Thoracic aorta (tissue), 2 donors: ENCODE results near the gene NETO1. TPM values are rescaled to one million over a fixed set of nuclear protein-coding genes. Genes with fewer than 3 reads are reported as not detected.

Experiments
- ATAC-seq: fragments of 150-250 bp; one replicate; pipeline ENCODE4 v1.8.0; 2017; ENCODE audit warnings: low read depth; ENCODE audit not compliant: insufficient number of reproducible peaks, low FRiP score
- DNase-seq: peaks from one replicate; pipeline ENCODE4 v3.0.0-alpha.2; 2020; ENCODE audit warnings: low spot score
- H3K27ac ChIP-seq, 2 donors: fragments of 200-600 bp; sonication (generic); 1 replicate in 1 of 2; 2 replicates in 1 of 2; pipeline ENCODE4 v1.5.1; 2016; ENCODE audit warnings: mild to moderate bottlenecking in 2 of 2, moderate library complexity in 2 of 2
- H3K27me3 ChIP-seq: fragments of 200-600 bp; sonication (generic); replicated peaks from 2 replicates; pipeline ENCODE4 v1.6.0; 2016; ENCODE audit warnings: mild to moderate bottlenecking; ENCODE audit not compliant: insufficient read depth
- H3K36me3 ChIP-seq: fragments of 200-600 bp; sonication (generic); one replicate; pipeline ENCODE4 v1.5.1; 2016
- H3K4me1 ChIP-seq, 2 donors: fragments of 200-600 bp; sonication (generic); 1 replicate in 1 of 2; 2 replicates in 1 of 2; pipeline versions ENCODE4 v1.5.1 to v1.6.0; 2016; ENCODE audit warnings: low read depth in 2 of 2, mild to moderate bottlenecking in 1 of 2; ENCODE audit not compliant: control insufficient read depth in 1 of 2
- H3K4me3 ChIP-seq: fragments of 200-600 bp; sonication (generic); 2 replicates; pipeline ENCODE4 v1.5.1; 2016; ENCODE audit warnings: mild to moderate bottlenecking
- H3K9me3 ChIP-seq: fragments of 200-600 bp; sonication (generic); 2 replicates; pipeline ENCODE4 v1.5.1; 2016
- total RNA-seq, 2 donors: library from RNA; depleted of rRNA; stranded (reverse); fragments of >200 nt; gene quantifications; one replicate each; pipeline versions ENCODE4 v1.1.0 to v1.2.3, GENCODE V29; 2016
- TF ChIP-seq, protein P1 (sequence below): fragments of 200-600 bp; sonication (generic); IDR thresholded peaks from one replicate; pipeline ENCODE4 v1.5.1; 2019; ENCODE audit warnings: antibody characterized with exemption

NETO1 gene
- total RNA-seq, 2 donors from 2014 or later, result 1.2 TPM; not detected in 1

DNA sequence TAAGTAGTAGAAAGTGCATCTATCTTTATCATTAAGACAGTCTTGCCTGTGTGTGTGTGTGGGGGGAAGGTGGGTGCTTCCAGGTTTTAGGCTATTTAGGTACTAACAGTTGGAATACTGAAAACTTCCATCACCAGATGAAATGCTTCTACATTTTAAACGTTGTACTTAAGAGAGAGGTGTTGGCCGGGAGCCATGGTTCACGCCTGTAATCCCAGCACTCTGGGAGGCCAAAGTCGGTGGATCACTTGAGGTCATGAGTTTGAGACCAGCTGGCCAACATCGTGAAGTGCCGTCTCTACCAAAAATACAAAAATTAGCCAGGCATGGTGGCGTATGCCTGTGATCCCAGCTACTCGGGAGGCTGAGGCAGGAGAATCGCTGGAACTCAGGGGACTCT is 4.0 kb downstream of the NETO1 start:
- H3K4me1 ChIP-seq, result no peaks in the 10 kb centered on the region
- H3K36me3 ChIP-seq, result no peaks in the 10 kb centered on the region
- no peak for DNase-seq
- H3K27ac ChIP-seq, result no peak overlapping the region
- no peaks in the 10 kb centered on the region for H3K27me3 ChIP-seq
- no peak for ATAC-seq
- no peak overlapping the region for H3K4me3 ChIP-seq
- TF ChIP-seq, protein P1, sequence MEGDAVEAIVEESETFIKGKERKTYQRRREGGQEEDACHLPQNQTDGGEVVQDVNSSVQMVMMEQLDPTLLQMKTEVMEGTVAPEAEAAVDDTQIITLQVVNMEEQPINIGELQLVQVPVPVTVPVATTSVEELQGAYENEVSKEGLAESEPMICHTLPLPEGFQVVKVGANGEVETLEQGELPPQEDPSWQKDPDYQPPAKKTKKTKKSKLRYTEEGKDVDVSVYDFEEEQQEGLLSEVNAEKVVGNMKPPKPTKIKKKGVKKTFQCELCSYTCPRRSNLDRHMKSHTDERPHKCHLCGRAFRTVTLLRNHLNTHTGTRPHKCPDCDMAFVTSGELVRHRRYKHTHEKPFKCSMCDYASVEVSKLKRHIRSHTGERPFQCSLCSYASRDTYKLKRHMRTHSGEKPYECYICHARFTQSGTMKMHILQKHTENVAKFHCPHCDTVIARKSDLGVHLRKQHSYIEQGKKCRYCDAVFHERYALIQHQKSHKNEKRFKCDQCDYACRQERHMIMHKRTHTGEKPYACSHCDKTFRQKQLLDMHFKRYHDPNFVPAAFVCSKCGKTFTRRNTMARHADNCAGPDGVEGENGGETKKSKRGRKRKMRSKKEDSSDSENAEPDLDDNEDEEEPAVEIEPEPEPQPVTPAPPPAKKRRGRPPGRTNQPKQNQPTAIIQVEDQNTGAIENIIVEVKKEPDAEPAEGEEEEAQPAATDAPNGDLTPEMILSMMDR, result no peak
- H3K9me3 ChIP-seq, result no peaks in the 10 kb centered on the region

DNA sequence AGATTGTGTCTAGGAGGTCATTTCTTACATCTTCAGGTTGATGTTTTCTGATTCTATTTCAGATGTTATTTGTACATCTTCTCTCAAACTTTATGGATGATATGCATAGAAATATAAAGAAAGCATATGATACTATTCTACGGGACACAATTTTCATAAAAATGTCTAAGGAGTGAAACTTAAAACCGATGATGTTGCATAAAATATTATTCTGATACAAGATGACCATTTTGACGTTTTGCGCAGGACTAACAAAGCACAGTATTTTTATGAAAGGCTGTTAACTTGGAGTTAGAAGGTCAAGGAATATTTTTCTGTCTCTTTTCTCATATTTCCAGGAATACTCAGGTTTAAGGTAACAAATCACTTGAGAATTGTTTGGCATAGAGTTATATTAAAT is 8.7 kb downstream of the NETO1 start:
- Histone ChIP-seq H3K27ac (no peak overlapping the region), H3K36me3 (no peaks in the 10 kb centered on the region), H3K4me1 (no peaks in the 10 kb centered on the region), H3K4me3 (no peak overlapping the region), H3K9me3 (no peaks in the 10 kb centered on the region), H3K27me3 (no peaks in the 10 kb centered on the region)
- TF ChIP-seq, protein P1, result no peak
- no peak for ATAC-seq
- DNase-seq, result no peak

DNA sequence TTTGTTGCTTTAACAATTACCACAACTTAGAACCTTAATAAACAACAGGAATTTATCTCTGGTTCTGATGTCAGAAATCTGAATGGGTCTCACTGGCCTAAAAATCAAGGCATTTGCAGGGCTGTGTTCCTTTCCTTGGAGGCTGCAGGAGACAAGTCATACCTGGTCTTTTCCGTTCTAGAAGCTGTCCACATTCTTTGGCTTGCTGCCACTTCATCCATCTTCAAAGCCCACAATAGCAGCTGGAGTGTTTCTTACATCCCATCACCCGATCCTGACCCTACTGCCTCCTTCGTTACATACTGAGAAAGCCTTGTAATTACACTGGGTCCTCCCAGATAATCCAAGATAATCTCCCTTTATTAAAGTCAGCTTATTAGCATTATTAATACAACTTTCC is 18.1 kb downstream of the NETO1 start:
- Histone ChIP-seq H3K27me3 (no peaks in the 10 kb centered on the region), H3K4me1 (no peaks in the 10 kb centered on the region), H3K9me3 (no peaks in the 10 kb centered on the region), H3K27ac (no peak overlapping the region), H3K4me3 (no peak overlapping the region), H3K36me3 (no peaks in the 10 kb centered on the region)
- TF ChIP-seq, protein P1, result no peak
- ATAC-seq (no peak), DNase-seq (no peak)

DNA sequence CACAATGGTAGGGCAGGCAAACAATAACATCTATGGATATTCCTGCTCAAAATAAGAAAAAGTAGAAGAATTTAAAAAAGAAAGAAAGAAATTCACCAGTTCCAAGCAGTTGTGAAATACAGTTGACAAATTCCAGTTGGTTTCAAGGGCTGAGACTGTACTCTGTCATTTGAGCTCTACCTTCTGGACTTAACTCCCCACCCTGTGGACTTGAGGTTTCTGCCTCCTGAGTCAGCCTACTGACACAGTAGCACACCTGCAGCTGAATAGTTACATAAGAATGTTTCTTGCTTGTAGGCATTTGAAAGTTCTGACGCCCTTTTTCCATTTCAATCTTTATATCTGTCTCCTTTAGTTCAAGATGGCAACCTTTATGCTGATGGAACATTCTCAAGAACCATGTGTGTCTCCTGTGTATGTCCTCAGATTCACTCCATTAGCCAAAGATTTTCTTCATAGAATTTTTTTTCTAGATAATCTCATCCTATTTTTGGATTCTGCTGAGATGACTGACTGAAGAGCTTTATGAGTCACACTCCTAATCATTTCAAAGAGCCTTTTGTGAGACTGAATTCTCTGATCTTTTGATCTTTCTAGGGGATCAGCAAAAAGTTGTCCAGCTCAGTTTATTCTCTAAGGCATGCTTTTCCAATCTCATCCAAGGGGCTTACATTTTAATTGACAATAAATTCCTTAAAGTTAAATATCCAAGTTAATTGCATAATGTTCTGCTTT is 19.1 kb downstream of the NETO1 start:
- Histone ChIP-seq H3K36me3 (no peaks in the 10 kb centered on the region), H3K27me3 (no peaks in the 10 kb centered on the region), H3K4me1 (no peaks in the 10 kb centered on the region), H3K27ac (no peak overlapping the region), H3K4me3 (no peak overlapping the region), H3K9me3 (no peaks in the 10 kb centered on the region)
- DNase-seq (no peak), ATAC-seq (no peak)
- TF ChIP-seq, protein P1, result no peak

DNA sequence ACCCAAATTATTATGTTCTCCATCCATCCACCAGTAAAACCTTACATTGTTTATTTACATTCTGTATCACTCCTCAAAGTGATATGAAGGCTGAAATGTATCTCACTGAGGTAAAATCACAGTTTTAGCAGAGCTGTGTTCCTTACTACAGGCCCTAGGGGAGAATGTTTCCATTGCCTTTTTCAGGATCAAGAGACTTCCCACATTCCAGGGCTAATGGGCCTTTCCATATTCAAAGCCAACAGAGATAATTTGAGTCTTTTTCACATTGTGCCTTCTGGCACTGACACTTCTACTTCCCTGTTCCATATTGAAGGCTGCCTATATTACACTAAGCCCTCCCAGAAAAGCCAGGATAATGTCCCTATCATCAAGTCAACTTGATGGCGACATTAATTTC is 20.0 kb downstream of the NETO1 start:
- H3K4me1 ChIP-seq, result no peaks in the 10 kb centered on the region
- no peak overlapping the region for H3K4me3 ChIP-seq
- no peak overlapping the region for H3K27ac ChIP-seq
- H3K9me3 ChIP-seq, result no peaks in the 10 kb centered on the region
- no peak for ATAC-seq
- no peaks in the 10 kb centered on the region for H3K27me3 ChIP-seq
- H3K36me3 ChIP-seq, result no peaks in the 10 kb centered on the region
- TF ChIP-seq, protein P1, result no peak
- no peak for DNase-seq
